Dermis microvascular lymphatic vessel endothelial cell (primary cell): Measurements from ENCODE around the gene FAM47E. TPM values are rescaled to one million over a fixed set of nuclear protein-coding genes. Genes with fewer than 3 reads are reported as not detected.
A peak's percentile ranks its signal among the peaks of the same experiment; 100 is the strongest.

Experiments
- DNase-seq, 2 donors: peaks; one replicate each; pipeline versions ENCODE4 v3.0.0 to v3.0.0-alpha.2; 2010; ENCODE audit warnings: low read depth in 2 of 2
- total RNA-seq: library from RNA; depleted of rRNA; stranded (reverse); fragments of >200 nt; gene quantifications from 2 replicates; pipeline ENCODE4 v1.2.1, GENCODE V29; 2014

FAM47E gene
- total RNA-seq, 1 donor from 2014 or later: 0.26 TPM

DNA sequence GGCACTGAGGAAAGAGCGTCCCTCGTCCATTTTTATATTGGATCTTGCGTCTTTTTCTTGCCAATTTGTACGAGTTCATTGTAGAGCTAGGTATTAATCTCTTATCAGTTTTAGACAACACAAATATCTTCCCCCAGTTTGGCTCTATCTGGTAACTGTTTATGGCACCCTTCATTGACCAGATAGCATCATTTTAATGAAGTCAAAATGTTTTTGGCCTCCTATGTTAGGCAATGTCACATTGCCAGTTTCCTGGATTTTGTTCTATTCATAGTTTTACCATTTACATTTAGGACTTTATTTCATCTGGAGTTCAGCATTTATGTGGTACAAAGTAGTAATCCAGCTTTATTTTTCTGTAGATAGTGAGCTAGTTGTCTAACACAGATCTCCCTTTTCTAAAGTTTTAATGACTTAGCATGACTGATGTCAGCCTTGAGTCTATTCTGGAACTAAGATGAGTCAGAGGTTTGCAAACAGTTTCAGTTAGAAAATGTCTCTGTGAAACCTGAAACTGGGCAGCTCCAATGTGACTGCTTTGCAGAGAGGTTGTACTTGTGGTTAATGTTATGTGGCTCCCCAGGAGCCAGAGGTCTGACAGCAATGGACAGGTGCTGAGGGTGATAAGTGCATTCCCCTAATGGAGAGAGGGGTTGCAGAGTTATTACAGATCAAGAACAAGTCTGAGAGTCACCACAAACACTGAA, 49.7 kb downstream of the FAM47E start:
- no peak for DNase-seq

DNA sequence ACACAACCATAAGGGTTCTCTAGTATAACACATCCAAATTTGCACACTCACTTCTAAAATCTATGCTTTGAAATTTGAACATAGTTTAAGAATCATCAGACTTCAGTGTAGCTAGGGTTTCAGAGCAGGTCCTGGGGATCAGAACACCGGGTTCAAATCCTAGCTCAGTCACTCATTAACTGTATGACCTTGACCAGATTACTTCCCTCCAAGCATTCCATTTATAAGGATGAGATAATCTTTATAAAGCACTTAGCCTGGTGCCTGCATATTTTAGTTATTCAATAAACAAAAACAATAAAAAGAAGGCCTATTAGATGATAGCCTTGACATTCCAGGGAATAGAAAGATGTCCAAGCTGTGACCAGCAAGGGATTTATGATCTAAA, 50.2 kb downstream of the FAM47E start:
- DNase-seq: no peak

DNA sequence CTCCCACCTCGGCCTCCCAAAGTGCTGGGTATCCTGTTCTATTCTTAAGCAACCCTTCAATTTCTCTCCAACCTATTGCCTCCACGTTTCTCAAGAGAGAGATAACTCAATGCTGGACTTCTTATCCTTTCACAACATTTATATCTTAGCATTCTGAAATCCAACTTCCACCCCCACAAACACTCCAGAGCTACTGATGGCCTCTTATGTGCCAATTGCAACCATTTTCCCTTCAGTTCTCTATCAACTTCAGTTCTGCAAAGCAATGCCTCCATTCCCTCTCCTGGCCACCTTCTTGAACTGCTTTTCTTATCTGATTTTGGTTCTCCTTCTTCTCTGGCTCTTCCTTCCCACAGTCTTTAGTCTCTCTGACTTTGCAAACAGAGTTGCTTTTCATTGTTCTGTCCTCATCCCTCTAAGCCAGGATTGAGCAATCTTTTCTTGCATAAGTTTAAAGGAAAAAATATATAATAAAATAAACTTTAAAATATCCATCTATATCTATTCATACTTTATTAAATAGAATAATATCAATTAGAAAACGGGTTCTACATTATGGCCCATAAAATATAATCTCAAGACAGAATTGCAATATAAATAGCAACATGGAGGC, 51.4 kb downstream of the FAM47E start:
- DNase-seq: no peak

DNA sequence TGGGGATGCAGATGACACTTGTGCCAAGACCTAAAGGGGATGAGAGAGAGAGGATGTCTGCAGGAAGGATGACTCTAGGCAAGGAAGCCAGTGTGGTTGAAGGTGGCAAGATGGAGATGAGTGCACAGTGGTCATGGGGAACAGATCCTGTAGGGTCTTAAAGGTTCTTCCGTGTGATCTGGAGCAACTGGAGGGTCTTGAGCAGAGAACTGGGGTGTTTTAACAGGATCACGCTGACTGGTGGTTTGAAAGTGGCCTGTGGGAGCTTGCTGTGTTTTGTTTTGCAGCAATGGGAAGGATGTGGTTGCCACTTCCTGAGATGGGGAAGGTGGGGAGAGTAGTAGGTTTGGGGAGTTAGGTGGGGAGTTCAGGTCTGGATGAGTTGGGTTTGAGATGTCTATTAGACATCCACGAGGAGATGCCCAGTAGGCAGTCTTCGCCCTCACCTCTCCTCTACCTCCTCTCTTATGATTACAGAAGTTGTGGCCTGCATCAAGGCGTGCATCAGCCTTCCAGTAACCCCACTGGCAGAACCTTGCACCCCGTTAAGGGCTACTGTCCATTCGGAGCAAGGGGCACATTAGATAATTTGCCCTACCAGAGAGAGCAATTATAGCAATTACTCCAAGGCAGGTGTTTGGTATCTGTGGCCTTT, 53.6 kb downstream of the FAM47E start:
- DNase-seq: no peak

DNA sequence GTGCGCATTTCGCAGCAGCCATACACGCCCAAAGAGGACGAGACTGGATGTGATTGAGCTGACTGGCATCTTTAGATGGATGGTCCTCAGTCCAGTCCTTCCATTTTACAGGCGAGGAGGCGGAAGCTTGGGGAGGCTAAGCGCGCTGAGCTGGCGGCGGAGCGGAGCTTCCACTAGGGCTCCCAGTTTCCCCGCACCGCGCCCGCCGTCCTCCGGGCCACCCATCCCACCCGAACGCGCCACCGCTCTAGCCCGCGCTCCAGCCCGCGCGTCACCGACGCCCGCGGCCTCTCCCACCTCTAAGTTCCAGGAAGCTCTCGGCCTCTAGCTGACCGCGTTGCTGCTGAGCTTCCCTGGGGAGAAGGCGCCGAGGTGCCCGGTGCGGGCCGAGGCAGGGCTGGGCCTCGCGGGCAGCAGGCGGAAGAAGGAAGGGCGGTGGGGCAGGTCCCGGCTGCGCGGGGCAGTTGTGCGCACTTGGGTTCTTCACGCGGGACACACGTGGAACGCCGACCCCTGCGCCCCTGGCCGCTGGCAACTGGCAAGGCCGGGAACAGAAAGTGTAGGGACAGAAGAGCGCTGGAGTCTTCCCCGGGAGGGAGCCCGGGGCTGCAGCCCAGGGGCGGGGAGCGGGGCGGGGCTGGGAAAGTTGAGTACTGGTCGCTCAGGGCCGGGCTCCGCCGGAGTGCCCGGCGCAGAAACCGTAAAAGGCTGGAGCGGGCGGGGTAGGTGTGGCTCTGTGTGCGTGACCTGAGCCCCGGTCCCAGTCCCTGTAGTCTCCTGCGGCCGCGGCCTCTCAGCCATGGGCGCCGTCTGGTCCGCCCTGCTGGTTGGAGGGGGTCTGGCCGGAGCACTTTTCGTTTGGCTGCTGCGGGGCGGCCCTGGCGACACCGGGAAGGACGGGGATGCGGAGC, 54.7 kb downstream of the FAM47E start, which contains the start of gene STBD1:
STBD1 (plus strand) TSS at position 763 of the 911 bp plus-strand sequence; CDS start at position 800, 37 bp downstream.
- peak in 1 of 2 donors; percentile 53 for DNase-seq

DNA sequence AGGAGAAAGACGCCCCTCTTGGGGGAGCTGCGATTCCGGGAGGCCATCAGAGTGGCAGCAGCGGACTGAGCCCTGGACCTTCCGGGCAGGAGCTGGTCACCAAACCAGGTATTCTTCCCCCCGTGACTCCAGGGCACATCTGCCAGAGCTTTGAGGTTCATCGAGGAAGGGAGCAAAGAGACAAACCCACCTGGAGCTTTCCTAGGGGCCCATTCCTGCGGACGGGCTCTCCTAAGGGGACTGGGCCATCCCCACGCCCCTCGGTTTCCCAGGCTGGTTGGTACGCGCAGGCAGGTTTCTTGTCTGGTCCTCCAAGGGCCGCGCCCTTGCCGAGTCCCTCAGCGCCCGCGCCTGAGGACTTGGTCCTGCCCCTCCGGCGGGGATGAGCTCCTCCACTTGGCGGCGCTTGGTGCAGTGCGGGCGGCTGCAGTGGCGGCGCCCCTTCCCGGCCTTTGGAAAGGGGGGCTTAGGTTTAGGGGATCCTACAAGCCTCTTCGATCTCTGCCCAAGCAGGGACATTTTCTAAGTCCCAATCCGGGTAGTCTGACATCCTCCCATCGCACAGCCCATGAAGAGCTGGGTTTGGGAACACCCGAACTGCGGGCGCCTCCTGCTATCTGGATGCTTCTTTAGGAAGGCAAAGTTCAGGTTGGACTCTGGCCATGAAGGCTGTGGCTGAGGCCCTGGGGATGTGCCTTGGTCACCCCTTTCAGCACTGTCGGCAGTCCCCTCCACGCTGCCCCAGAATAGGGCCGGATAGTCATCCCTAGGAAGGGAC, 55.5 kb downstream of the FAM47E start:
- DNase-seq: peak in 1 of 2 donors; percentile 21

DNA sequence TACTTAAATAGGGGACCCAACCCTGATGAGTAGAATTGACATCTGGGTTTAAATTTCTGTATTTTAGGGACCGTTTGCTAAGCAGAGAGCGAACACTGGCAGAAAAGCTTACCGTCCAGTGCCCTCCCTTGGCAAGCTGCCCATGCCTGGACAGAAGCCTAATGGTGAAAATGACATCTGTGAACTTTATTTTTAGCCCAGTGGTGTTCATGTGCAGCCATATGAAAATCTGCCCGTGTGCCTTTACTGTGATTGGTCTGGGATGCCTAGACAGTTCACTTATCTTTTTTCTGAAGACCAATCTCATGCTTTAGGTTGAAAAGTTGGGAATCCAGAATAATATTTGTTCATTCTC, 56.1 kb downstream of the FAM47E start:
- DNase-seq: no peak

DNA sequence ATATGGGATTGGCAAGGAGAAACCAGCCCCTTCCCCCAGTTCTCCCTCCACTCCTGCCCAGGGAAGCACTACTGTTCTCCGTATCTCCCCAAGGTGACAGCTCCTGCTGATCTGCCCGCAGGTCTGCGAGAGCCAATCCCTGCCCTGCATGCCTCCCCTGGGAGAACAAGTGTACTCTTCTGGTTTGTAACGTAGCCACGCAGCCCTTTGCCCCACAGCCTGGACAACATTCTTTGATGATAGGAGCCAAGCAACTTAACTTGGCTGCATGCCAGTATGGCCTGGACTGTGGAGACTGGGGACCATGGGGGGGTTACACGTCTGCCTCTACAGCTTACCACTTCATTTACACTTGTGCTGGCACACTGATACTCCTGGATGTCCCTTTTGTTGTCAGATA, 57.0 kb downstream of the FAM47E start:
- DNase-seq: no peak

DNA sequence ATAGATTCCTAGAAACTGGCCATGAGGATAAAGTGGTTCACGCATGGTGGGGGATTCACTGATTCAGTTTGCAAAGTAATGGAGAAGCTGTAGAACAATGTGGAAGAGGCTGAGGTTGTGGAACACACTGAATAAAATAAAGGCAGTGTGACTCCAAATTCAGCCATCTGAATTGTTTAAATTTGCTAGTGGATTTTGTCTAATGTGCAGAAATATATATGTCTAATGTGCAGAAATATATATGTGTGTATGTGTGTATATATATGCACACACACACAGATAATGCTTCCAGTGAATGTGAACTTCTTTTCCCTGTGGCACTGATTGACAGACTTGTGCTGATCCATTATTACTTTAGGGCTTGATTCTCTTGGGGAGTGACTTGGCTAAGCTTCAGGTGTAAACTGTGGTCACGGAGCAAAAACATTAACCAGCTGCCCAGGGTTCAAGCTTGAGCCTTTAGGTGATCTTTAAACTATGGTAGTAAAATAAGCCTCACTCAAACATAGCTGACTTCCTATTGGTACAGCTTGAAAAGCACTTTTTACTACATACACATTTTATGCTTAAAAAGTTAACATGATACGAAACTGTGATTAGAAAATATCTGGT, 58.5 kb downstream of the FAM47E start:
- DNase-seq: no peak

DNA sequence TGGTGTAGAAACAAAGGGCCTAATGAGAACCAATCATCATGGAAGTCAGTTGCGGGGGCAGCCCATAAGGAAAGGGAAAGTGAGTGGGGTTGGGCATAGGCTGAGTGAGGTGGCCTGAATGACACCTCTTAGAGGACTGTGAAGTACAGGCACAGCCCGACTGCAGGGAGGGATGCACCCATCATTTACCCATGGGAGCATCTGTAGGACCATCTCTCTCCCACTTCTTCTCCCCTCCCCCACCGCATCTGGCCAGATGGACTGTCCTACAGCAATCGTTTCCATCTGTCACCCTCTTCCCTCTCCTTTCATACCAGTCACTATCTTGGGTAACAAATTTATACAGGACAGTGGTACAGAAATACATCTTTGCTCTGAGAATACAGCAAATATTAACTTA, 59.2 kb downstream of the FAM47E start:
- no peak for DNase-seq

DNA sequence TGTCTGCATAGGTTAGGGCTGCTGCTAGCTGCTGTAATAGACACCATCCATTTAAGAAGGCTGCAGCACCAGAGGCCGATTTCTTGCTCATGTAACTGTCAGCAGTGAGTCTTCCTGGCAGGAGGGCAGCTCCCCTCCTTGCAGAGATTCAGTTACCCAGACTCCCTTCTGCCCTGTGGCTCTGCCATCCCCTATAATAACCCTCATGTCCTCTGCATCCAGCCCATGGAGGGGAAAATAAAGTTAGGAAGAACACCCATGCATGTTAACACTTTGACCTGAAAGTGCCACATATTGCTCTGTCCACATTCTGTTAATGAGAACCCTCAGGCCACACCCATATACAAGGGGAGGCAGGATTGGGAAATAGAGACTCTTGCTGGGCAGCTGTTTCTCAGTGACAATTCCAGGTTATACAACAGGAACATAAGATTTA, 60.4 kb downstream of the FAM47E start:
- no peak for DNase-seq

DNA sequence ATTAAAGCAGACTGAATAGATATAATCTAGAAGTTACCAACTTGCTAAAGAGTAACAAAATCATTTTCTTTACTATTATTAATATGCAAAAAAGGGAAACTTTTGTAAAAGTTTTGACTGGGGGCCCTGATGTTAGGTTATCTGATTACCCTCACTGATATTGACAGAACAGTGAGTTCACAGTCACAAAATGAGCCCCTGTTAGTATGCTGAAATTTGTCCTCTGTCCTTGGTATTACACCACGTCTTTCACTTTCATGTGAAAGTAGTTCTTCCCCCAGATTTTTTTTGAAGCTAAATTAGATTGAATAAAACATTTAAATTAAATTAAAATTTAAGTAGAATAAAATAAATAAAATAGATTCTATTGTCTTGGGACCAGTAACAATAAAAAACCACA, 60.9 kb downstream of the FAM47E start:
- no peak for DNase-seq

DNA sequence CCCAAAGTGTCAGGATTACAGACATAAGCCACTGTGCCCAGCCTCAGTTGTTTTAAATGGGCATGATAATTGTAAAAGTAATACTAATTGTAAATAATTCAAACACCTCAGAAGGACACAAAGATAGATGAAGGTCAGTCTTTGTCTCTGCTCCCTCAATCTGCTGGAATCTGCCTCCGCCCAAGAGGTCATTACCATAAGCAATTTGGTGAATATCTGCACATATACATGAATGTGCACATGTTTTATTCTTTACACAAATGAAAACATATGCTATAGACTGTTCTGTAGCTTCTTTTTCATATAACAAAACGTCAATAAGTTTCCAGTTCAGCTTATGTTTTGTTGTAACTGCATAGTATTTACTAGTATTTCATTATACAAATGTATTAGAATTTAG, 62.0 kb downstream of the FAM47E start:
- no peak for DNase-seq

DNA sequence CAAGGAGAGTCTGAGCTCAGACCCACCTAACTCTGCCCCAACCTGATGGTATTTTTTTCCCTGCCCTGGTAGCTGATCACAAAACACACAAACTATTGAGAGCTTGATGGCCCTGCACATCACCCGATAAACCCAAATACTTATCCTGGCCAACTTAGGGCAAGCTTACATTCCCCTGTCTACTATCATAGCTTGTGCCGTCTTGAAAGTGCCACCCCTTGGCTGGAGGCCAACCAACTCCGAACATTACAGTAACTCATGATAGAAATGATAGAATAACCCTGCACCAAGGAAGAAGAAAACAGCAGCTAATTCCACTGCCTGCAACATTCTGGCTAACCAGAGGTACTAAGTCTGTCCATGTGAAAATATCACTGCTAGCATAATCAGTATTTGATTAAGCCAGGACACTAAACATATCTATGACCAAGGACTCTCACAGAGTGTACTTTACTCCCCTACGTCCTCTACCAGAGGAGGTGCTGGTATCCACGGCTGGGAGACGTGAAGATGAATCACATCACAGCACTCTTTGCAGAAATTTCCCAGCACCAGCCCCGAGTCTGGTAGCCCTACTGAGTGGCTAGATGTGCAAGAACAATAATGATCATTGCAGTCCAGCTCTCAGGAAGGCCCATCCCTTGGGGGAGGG, 63.9 kb downstream of the FAM47E start:
- DNase-seq: no peak

DNA sequence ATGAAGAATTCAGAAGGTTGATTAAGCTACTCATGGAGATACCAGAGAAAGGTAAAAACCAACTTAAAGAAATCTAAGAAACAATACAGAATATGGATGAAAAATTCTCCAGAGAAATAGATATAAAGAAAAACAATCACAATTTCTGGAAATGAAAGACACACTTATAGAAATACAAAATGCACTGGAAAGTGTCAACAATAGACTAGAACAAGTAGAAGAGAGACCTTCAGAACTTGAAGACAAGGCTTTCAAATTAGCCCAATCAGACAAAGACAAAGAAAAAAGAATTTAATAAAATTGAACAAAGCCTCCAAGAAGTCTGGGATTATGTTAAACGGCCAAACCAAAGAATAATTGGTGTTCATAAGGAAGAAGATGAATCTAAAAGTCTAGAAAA, 64.6 kb downstream of the FAM47E start:
- no peak for DNase-seq

DNA sequence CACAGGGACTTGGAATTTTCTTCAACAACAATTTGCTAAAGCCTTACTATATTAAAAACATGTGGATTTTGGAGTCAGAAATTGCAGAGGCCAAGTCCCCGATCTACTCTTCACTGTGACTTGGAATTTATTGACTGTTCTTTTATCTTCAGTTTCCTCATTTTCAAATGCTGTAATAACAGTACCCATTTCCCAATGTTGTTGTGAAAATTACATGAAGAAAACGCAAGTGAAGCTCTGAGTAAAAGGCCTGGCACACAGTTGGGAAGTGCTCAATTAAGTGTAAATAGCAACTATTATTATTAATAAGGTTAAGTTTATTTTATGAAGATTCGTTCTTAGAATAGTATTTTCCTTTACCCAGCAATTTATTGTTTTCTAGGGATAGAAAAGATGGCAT, 70.7 kb downstream of the FAM47E start:
- no peak for DNase-seq

DNA sequence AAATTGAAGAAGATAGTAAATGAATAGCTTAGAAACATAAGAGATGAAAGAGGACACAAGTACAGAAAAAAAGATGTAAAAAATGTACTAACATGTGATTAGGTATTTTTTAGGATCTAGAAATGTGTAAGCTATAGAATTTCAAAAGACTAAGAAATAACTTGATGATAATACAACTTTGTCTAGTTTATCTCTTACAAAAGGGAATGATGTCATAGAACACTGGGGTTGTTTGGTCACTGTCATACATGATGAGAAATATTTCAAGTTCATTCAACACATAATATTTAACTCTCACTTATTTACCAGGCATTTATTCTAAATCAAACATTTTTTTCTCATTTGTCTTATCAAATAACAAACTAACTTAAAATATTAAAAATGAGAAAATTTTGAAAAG, 73.6 kb downstream of the FAM47E start:
- DNase-seq: no peak

DNA sequence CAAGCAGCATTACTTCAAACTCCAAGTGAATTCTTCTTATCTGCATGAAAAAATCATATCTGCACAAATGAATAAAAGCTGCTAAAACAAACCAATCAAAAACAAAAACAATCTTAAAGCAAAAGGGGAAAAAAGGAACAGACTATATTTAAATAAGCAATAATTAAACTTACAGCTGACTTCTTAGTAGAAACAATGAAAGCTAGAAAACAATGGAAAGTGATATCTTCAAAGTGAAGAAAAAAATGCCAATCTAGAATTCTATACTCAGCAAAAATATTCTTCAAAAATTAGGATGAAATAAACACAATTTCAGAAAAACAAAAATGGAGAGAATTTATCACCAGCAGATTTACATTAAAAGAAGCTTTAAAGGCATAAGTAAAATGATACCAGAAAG, 75.0 kb downstream of the FAM47E start:
- DNase-seq: no peak
